ENCODE results near the gene HEATR3. TPM values are rescaled to one million over a fixed set of nuclear protein-coding genes. Genes with fewer than 3 reads are reported as not detected.

The HEATR3 gene
- total and polyA plus RNA-seq, 2 of the 13 experiments (the other 11 are each of a cell fraction or from before 2014, with no cell fraction given) = 22.4 to 52.4 TPM

DNA sequence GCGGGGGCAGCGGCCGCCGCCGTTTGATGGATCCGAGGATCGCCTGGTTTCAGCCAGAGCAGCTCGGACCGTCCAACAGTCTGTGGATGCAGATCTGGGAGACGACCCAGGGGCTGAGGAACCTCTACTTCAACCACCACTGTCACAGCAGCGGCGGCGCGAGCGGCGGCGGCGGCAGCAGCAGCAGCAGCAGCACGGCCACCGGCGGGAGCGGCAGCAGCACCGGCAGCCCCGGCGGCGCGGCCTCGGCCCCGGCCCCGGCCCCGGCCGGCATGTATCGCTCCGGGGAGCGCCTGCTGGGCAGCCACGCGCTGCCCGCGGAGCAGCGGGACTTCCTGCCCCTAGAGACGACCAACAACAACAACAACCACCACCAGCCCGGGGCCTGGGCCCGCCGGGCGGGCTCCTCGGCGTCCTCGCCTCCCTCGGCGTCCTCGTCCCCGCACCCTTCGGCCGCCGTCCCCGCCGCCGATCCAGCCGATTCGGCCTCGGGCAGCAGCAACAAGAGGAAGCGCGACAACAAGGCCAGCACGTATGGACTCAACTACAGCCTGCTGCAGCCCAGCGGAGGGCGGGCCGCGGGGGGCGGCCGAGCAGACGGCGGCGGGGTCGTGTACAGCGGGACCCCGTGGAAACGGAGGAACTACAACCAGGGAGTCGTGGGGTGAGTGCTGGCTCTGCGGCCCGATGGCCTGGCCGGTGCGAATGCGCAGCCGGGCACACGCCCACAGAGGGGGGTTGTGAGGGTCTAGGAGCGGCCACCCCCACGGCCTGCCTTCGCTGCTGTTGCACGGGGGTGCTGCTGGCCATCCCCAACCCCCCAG is 88.0 kb downstream of the HEATR3 start (continued):
- TF ChIP-seq, protein P1, sequence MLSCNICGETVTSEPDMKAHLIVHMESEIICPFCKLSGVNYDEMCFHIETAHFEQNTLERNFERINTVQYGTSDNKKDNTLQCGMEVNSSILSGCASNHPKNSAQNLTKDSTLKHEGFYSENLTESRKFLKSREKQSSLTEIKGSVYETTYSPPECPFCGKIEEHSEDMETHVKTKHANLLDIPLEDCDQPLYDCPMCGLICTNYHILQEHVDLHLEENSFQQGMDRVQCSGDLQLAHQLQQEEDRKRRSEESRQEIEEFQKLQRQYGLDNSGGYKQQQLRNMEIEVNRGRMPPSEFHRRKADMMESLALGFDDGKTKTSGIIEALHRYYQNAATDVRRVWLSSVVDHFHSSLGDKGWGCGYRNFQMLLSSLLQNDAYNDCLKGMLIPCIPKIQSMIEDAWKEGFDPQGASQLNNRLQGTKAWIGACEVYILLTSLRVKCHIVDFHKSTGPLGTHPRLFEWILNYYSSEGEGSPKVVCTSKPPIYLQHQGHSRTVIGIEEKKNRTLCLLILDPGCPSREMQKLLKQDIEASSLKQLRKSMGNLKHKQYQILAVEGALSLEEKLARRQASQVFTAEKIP (CRISPR knock-in tag; IDR thresholded peaks at IDR 0.05; ENCODE audit: borderline replicate concordance) = no peak
- TF ChIP-seq SCMH1 (CRISPR knock-in tag; IDR thresholded peaks at IDR 0.05; ENCODE audit: borderline replicate concordance) (no peak), MEIS2 (CRISPR knock-in tag; IDR thresholded peaks at IDR 0.05) (peak; percentile 80; the same call in 1 of the 2 replicates), ZNF543 (CRISPR knock-in tag; IDR thresholded peaks at IDR 0.05) (no peak; the same call in 1 of the 2 replicates), ZNF761 (CRISPR knock-in tag; conservative IDR thresholded peaks at IDR 0.05) (no peak), ZNF30 (CRISPR knock-in tag; IDR thresholded peaks at IDR 0.05) (no peak), GABPB1 (CRISPR knock-in tag; IDR thresholded peaks at IDR 0.05) (peak; percentile 59; the same call in 1 of the 2 replicates), TP53 (CRISPR knock-in tag; conservative IDR thresholded peaks at IDR 0.05) (no peak), JUND (CRISPR knock-in tag; IDR thresholded peaks at IDR 0.05) (no peak), ZNF292 (CRISPR knock-in tag; IDR thresholded peaks at IDR 0.05; ENCODE audit: borderline replicate concordance, low read depth) (no peak; the same call in 1 of the 2 replicates), SALL2 (CRISPR knock-in tag; IDR thresholded peaks at IDR 0.05) (no peak), ZNF484 (CRISPR knock-in tag; IDR thresholded peaks at IDR 0.05; ENCODE audit: borderline replicate concordance, low read depth) (no peak), ZSCAN9 (CRISPR knock-in tag; IDR thresholded peaks at IDR 0.05; ENCODE audit: borderline replicate concordance) (no peak), RARA (CRISPR knock-in tag; IDR thresholded peaks at IDR 0.05) (no peak), MTA1 (CRISPR knock-in tag; IDR thresholded peaks at IDR 0.05; ENCODE audit: borderline replicate concordance) (peak; percentile 36; the same call in 1 of the 2 replicates)
- TF ChIP-seq, protein P2, sequence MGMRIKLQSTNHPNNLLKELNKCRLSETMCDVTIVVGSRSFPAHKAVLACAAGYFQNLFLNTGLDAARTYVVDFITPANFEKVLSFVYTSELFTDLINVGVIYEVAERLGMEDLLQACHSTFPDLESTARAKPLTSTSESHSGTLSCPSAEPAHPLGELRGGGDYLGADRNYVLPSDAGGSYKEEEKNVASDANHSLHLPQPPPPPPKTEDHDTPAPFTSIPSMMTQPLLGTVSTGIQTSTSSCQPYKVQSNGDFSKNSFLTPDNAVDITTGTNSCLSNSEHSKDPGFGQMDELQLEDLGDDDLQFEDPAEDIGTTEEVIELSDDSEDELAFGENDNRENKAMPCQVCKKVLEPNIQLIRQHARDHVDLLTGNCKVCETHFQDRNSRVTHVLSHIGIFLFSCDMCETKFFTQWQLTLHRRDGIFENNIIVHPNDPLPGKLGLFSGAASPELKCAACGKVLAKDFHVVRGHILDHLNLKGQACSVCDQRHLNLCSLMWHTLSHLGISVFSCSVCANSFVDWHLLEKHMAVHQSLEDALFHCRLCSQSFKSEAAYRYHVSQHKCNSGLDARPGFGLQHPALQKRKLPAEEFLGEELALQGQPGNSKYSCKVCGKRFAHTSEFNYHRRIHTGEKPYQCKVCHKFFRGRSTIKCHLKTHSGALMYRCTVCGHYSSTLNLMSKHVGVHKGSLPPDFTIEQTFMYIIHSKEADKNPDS (CRISPR knock-in tag; IDR thresholded peaks at IDR 0.05) = no peak
- TF ChIP-seq, protein P3, sequence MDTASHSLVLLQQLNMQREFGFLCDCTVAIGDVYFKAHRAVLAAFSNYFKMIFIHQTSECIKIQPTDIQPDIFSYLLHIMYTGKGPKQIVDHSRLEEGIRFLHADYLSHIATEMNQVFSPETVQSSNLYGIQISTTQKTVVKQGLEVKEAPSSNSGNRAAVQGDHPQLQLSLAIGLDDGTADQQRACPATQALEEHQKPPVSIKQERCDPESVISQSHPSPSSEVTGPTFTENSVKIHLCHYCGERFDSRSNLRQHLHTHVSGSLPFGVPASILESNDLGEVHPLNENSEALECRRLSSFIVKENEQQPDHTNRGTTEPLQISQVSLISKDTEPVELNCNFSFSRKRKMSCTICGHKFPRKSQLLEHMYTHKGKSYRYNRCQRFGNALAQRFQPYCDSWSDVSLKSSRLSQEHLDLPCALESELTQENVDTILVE (CRISPR knock-in tag; IDR thresholded peaks at IDR 0.05) = no peak
- TF ChIP-seq, protein P4, sequence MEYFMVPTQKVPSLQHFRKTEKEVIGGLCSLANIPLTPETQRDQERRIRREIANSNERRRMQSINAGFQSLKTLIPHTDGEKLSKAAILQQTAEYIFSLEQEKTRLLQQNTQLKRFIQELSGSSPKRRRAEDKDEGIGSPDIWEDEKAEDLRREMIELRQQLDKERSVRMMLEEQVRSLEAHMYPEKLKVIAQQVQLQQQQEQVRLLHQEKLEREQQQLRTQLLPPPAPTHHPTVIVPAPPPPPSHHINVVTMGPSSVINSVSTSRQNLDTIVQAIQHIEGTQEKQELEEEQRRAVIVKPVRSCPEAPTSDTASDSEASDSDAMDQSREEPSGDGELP (IDR thresholded peaks at IDR 0.05; ENCODE audit: borderline replicate concordance, low read depth) = no peak
- TF ChIP-seq, protein P5, sequence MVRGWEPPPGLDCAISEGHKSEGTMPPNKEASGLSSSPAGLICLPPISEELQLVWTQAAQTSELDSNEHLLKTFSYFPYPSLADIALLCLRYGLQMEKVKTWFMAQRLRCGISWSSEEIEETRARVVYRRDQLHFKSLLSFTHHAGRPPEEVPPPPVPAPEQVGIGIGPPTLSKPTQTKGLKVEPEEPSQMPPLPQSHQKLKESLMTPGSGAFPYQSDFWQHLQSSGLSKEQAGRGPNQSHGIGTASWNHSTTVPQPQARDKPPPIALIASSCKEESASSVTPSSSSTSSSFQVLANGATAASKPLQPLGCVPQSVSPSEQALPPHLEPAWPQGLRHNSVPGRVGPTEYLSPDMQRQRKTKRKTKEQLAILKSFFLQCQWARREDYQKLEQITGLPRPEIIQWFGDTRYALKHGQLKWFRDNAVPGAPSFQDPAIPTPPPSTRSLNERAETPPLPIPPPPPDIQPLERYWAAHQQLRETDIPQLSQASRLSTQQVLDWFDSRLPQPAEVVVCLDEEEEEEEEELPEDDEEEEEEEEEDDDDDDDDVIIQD (CRISPR knock-in tag; IDR thresholded peaks at IDR 0.05; ENCODE audit: low read depth) = no peak
- TF ChIP-seq, protein P6, sequence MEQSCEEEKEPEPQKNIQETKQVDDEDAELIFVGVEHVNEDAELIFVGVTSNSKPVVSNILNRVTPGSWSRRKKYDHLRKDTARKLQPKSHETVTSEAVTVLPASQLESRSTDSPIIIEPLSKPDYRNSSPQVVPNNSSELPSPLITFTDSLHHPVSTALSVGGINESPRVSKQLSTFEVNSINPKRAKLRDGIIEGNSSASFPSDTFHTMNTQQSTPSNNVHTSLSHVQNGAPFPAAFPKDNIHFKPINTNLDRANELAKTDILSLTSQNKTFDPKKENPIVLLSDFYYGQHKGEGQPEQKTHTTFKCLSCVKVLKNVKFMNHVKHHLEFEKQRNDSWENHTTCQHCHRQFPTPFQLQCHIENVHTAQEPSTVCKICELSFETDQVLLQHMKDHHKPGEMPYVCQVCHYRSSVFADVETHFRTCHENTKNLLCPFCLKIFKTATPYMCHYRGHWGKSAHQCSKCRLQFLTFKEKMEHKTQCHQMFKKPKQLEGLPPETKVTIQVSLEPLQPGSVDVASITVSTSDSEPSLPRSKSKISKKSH (CRISPR knock-in tag; IDR thresholded peaks at IDR 0.05; ENCODE audit: borderline replicate concordance) = peak; percentile 67; the same call in 1 of the 2 replicates

Data from HepG2 (cell line).